OCI-M1 (cell line): ENCODE results near the gene BET1.
A peak's percentile ranks its signal among the peaks of the same experiment; 100 is the strongest.
"Not testable (repeated sequence)": the region's sequence is repeated elsewhere in the genome, so short reads cannot be mapped to it uniquely, and the experiment has no call there.

ENCODE experiments used
- DNase-seq: peaks from one replicate; lab custom pipeline; 2025; lab: John Stamatoyannopoulos, UW

Gene BET1, protein sequence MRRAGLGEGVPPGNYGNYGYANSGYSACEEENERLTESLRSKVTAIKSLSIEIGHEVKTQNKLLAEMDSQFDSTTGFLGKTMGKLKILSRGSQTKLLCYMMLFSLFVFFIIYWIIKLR

DNA sequence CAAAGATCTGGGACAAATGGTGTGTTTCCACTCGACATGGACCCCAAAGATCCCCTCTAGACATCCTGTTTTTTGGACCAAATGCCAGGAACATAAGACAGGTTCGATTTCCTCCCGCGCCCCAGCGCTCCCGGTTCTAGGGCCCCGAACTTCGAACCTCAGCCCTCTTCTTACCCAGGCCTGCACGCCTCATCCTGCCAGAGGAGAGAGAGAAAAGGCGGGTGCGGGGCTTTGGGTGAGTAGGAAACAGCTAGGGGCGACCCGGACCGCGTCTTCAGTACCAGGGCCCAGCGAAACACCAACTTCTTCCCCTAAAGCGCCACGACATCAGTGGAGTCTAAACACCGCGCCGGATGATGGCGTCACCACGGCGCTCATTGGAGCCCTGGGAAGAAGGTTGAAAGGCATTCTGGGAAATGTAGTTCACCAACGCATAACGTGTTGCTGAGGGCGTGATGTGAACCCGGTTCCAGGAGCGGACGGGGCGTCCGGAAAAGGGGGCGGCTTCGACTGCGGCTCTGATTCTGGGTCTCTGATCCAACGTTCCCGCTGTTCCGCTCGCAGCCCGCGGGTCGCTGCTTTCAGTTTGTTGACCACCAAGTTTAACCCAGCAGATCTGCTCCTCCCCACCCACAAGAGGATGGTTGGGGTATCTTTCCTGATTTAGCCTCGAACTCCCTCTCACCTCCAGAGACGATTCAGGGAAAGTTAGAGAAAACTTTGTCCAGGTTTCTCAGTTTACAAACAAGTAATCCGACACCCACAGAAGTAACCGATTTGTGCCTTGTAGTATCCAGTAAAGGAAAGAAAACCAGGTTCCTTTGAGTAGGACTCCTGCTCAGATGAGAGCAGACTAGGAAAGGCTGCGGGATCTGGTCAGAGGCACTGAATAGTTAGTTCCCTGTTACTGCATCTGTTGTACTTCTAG lies at the start of gene BET1:
BET1 (minus strand) TSS at position 332 of the 928 bp plus-strand sequence; CDS start at position 193, 139 bp downstream.
- DNase-seq, result peak; percentile 100

DNA sequence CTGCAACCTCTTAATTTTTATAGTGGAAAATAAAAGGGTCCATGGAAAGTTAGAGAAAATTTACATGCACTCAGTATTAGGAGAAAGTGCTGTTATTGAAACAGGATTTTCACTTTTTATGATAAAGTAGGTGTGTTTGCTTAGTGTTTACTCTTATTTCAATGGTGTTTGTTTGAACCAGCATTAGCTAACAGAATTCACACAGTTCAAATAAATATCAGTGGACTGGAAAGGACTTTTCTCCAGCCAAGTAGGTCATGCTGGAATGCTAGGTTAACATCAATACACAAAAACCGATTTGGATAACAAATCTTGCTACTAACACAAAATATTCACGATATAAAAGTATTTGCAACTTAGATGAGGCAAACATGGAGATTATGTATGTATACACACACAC lies 49.4 kb upstream of the BET1 start:
- DNase-seq, result no peak

DNA sequence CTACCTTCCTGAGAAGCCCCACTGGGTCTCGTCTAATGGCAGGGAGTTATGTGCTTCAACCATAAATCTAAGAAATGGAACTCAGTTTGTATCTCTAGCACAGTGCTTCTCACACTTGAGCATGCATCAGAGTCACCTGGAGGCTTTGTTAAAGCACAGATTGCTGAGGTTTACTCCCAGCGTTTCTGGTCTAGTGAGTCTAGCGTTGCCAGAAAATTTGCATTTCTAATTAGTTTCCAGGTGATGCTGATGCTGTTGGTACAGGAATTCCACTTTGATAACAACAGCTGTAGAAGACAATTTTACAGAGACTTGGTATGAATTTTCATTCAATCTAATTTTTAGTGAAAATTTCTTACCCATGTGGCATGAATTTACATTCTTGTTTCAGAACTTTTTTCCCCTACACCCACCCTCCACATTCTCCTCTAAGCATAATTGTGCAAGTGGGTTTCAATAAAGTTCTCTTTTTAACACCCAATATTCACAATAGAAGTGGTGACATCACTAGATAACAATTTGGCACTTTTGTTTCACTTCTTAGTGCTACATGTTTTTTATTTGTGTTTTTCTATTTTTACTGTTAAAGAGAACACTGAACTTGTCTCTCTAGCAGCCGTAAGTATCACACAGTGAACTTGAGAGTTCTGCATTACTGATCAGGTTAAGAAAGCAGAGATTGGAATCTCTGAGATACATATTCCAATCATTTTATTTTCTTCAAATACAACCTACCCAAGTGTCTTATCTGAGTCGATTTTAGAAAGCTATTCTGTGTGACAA lies 48.4 kb upstream of the BET1 start:
- DNase-seq, result no peak

DNA sequence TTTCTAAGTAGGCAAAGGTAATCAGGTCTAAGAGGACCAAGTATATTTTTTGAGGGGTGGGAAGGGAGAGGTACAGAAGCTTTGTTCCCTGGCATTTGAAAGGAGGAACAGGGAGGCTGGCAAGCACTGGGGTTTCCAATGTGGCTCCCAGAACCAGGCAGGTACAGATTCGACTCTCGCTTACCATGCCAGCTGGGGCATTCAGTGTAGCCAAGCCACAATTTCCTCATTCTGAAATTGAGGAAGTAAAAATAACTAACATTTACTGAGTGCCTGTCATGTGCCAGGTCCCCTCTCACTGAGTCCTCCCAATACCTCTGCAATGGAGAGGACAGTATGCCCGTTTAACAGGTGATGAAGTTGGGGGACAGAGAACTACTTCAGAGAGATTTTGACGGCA lies 45.9 kb upstream of the BET1 start:
- peak; percentile 92 for DNase-seq

DNA sequence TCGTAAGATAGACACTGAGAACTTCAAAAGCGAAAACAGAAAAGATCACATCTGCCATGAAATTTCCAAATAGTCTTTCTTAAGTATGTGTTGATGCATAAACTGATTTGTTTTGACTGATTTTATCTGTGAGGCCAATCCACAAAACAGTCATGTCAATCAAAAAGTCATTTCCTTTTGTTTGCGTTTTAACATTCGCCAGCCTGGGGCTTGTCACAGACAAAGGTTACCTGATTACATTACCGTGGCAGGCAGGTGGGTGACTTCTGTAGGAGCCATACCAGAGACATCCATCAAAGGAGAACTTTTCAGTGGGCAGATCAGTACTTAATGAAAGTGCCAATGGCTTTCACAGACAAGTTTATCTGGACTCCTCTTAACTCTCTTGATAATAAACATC lies 45.5 kb upstream of the BET1 start:
- no peak for DNase-seq

DNA sequence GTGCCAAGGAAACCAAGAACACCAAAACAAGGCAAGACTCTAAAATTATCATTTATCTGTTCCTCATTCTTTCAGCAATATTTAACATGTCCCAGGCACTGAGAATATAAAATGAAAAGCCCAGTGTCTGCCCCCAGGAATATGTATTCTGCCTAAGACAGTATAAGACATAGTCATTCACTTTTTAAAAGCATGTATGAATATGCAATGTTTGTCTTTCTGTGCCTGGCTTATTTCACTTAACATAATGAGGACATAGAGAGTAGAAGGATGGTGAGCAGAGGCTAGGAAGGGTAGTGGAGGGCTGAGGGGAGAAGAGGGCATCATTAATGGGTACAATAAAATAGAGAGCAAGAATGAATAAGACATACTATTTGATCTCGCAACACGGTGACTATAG lies 44.6 kb upstream of the BET1 start:
- no peak for DNase-seq

DNA sequence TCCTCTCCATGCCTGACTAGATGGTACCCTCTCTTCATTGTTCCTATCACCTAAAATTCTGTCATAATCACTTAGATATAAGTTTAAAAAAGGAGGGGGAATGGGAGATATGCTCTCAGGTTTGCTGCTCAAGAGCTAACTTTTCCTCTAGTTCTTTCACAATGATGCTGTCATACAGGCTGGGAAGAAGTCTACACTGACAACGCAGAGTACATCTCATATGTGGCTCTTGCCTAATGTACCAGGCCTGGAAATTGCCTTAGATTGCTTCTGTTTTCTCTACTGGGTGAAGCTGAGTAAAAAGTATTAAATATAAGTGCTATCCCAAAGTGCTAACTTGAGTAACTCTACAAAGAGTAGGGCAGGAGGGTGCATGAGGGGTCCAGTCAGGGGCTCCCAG lies 43.8 kb upstream of the BET1 start:
- no peak for DNase-seq

DNA sequence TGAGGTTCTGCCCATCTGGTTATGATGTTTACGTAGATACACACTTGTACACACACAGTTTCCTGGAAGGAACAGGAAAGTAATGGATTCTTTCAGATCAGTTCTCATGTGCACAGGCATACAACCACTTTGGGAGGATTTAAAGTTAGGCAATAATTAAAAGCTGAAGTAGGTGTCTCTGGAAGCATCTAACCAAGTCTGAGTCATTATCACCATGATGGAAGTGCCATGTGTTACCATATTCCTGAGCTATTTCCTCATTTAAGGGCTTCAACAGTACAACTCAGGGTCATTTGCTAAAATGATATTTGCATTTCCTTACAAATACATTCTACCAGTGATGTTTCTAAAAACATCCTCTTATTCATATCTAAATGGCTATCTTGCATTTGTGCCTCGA lies 41.4 kb upstream of the BET1 start:
- DNase-seq, result peak; percentile 62

DNA sequence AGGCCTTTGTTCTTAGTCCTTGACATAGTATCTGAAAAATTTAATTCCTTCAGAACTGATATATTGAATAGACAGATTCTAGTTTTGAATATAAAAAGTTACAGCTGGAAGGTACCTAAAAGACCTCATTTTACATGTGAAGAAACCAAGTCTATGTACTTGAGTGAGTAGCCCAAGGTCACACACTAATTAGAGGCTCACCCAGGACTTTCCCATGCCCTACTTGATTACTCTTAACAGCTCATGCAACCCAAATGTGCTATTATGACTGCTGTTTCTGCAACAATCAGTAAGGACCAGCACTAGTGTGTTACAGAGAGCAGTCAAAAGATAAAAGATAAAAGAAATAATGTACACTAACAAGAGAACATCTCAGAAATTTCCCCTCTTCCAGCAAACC lies 40.7 kb upstream of the BET1 start:
- no peak for DNase-seq

DNA sequence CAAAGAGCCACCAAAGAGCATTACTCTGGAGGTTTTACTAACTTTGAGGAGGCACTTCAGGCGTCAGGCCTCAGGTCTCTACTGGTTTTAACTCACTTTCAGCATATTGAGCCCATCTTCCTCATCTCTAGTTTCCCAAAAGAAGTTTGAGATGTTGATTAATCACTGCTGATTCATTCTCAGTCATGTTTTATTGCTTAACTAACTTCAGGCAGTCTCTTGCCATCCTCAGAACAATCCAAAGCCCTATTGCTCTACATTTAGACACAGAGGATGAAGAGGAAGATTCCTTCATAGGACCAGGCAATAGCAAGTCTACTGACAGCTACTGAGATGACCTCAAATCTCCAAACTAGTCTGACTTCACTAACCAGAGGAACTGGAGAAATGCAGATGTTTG lies 39.1 kb upstream of the BET1 start:
- DNase-seq, result no peak

DNA sequence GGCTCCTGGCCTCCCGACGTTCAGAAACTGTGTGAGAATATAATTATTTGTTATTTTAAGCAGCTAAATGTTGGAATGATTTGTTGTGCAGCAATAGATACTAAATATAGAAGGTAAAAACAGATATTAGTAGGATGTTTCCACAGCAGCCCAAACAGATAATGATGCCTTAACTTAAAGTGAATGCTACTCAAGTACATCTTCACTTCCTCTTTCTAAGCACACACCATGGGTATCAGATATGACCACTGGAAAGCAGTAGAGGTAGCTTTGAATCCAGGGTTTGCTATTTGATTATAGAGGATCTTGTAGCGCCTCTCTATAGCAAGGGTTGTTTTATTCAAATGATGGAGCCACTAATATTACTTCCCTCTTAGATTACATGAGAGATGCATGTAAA lies 38.2 kb upstream of the BET1 start:
- no peak for DNase-seq

DNA sequence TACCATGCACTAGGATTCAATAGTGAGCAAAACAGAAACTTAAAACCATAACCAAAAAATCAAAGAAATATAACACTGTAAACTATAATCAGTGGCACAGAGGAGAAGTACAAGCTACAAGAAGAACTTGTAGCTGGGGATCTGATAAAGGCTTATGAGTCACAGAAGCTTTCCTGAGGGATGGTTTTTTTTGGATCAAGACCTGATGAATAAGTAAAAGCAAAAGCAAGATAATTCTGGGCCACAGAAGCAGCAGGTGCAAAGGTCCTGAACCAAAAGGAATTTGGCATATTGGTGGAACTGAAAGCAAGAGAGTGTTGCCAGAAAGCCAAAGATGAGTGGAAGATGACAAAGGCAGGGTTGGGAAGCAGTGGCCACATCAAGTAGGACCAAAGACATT lies 37.4 kb upstream of the BET1 start:
- DNase-seq, result peak; percentile 57

DNA sequence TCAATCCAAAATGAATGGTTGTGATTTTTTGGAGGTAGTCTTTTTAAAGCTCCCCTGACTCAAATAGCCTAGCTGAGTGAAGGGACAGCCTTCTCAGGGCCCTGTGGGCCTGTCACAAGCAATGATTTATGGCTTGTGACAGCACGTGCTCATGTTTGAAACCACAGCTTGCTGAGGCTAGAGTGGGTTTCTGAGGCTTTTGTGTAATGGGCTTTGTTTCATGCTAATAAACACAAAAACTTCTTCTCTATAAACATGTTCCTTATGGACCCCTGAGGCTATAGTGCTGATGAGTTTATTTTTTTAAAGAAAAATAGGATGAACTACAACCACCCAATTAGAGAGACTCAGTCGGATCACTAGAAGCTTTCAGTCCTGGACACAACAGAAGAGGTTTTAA lies 36.1 kb upstream of the BET1 start:
- peak; percentile 73 for DNase-seq

DNA sequence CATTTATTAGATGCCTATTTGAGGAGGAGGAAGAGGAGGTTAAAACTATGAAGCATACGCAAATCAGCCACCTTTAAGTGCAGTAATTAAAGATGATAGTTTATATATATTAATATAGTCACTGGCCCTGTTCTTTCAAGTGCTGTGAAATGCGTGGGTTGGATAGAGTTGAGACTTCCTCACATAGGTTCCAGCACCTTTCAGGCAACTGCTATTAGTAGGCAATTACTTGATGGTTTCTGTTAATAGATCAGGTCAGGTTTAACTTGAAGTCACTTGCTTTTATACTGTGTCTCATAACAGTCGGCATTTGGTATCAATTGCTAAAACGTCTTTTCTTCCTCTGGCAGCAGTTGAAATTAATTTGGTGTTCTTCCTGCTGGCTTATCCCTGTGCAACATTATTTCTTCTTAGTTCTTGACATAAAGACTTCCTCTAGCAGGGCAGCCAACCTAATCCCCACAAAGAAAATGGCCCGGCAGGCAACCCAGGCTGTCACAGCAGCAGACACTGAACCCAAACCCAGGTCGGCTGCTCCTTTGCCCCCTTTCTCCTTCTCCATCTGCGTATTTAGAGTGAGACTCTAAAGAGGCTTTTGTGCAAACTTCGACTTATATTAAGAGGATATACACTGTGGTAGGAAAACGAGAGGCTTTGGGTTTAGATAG lies 35.3 kb upstream of the BET1 start:
- no peak for DNase-seq

DNA sequence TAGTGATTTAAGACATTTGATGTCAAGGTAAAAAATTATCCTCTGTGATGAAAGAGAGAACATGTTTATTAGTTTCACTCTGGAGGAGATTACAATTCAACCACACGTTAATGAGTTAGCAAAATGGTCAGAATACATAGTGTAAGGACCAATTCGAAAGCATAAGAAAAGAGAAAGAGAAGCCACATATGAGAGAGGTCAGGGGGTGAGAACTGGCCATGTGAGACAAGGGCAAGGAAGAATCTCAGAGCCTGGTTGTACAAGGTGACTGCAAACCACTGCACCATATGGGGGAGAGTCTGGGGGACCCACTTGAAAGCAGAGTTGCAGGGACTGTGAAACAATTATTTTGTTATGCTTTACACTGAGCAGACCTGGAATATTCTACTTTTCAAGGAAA lies 27.7 kb upstream of the BET1 start:
- DNase-seq, result peak; percentile 42

DNA sequence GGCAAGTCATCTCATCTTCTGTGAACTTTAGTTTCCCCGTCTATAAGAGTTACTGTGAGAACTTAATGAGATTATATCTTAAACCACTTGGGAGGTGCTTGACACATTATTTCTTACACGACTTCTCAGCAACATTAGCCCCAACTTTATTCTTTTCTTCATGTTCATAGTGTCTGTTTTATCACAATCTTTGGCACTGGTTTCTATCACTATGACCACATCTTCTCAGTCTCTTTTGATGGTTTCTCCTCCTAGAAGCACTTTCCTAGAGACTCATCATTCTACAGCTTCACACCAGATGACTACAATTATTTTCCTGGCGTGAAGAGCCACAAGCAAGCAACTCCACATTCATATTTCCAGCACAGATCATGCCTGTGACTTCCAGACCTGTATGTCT lies 26.5 kb upstream of the BET1 start:
- DNase-seq, result no peak

DNA sequence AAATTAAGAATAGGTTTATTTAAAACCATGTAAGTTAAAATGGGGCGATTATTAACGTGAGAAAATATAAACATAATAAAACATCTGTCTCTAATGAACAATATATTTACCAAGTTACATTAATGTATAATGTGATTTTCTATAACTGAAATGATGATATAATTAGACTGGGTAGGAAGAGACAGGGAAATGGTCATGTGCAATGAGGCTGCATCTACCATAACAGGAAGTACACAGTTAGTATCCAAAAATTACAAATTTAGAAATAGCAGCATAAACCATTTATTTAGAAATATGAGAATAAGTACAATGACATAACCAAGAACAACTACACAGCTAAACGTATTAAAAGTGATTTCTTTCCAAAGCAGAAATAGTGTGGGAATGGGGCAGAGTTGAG lies 25.8 kb upstream of the BET1 start:
- no peak for DNase-seq

DNA sequence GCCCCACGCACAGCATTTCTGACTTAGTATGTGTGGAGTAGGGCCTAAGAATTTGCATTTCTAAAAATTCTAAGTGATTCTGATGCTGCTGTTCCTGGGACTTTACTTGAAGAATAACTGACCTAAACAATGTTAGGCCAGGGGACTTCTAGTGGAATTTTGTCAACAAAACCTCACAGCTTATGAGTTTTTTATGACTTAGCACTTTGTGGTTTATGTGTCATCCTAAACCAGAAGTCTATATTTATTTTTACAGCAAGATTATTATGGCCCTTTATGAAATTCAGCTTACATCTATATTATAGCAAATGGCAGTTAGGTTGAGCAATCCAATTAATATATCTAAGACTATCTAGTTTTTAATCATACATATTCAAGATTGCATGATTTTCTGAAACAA lies 24.6 kb upstream of the BET1 start:
- DNase-seq, result peak; percentile 58

DNA sequence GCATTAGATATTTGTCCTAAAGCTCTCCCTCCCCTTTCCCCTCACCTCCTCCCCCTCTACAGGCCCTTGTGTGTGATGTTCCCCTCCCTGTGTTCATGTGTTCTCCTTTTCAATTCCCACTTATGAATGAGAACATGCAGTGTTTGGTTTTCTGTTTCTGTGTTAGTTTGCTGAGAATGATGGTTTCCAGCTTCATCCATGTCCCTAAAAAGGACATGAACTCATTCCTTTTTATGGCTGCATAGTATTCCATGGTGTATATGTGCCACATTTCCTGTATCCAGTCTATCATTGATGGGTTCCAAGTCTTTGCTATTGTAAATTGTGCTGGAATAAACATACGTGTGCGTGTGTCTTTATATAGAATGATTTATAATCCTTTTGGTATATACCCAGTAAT lies 22.5 kb upstream of the BET1 start:
- DNase-seq, result not testable (repeated sequence)

DNA sequence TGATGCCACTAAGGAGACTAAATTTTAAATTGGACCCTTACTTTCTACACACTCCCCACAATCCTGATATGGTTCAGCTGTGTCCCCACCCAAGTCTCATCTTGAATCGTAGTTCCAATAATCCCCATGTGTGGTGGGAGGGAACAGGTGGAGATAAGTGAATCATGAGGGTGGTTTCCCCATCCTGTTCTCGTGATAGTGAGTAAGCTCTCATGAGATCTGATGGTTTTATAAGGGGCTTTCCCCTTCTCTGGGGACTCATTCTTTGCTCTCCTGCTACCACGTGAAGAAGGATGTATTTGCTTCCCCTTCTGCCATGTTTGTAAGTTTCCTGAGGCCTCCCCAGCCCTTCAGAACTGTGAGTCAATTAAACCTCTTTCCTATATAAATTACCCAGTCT lies 18.4 kb upstream of the BET1 start:
- peak; percentile 65 for DNase-seq

DNA sequence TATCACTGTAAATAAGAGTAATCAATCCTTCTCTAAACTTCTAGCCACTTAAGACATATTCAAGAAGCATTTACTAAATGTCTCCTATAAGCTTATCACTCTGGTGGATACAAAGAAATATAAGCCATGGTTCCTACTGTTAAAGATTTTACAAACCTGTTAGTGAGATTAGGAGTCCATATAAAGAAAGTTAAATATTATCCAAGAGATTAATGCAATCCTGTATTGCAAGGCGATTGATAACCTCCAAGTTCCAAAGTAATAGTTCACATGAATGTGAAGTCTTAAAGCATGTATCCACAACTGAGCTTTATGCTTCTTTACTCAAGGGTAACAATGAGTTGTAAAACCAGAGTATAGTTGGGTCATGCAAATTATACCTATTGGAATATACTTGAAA lies 12.6 kb upstream of the BET1 start:
- no peak for DNase-seq

DNA sequence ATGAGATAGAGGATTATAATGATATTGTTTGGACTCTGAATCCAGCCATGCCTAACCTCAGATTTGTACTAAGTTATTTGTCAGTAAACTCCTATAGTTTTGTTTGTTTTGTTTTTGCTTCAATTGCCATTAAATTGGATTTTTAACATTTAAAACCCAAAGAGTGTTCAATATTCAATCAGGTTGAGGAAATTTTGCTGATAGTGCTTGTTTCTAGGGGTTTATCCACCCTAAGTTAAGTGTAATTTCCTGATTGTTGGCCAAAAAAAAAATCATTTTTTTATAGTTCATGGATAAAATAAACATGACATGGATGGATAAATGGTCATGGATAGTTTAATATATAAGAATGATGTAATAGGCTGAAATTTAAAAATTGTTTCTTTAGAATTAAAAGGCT lies 11.4 kb upstream of the BET1 start:
- DNase-seq, result no peak
